Thoracic aorta (tissue), 2 donors: ENCODE data around the gene WDR62. TPM values are rescaled to one million over a fixed set of nuclear protein-coding genes. Genes with fewer than 3 reads are reported as not detected.

ENCODE experiments used
- ATAC-seq: fragments of 150-250 bp; one replicate; pipeline ENCODE4 v1.8.0; 2017; ENCODE audit warnings: low read depth; ENCODE audit not compliant: insufficient number of reproducible peaks, low FRiP score
- DNase-seq: peaks from one replicate; pipeline ENCODE4 v3.0.0-alpha.2; 2020; ENCODE audit warnings: low spot score
- H3K27ac ChIP-seq, 2 donors: fragments of 200-600 bp; sonication (generic); 1 replicate in 1 of 2; 2 replicates in 1 of 2; pipeline ENCODE4 v1.5.1; 2016; ENCODE audit warnings: mild to moderate bottlenecking in 2 of 2, moderate library complexity in 2 of 2
- H3K27me3 ChIP-seq: fragments of 200-600 bp; sonication (generic); replicated peaks from 2 replicates; pipeline ENCODE4 v1.6.0; 2016; ENCODE audit warnings: mild to moderate bottlenecking; ENCODE audit not compliant: insufficient read depth
- H3K36me3 ChIP-seq: fragments of 200-600 bp; sonication (generic); one replicate; pipeline ENCODE4 v1.5.1; 2016
- H3K4me1 ChIP-seq, 2 donors: fragments of 200-600 bp; sonication (generic); 1 replicate in 1 of 2; 2 replicates in 1 of 2; pipeline versions ENCODE4 v1.5.1 to v1.6.0; 2016; ENCODE audit warnings: low read depth in 2 of 2, mild to moderate bottlenecking in 1 of 2; ENCODE audit not compliant: control insufficient read depth in 1 of 2
- H3K4me3 ChIP-seq: fragments of 200-600 bp; sonication (generic); 2 replicates; pipeline ENCODE4 v1.5.1; 2016; ENCODE audit warnings: mild to moderate bottlenecking
- H3K9me3 ChIP-seq: fragments of 200-600 bp; sonication (generic); 2 replicates; pipeline ENCODE4 v1.5.1; 2016
- CTCF ChIP-seq: fragments of 200-600 bp; sonication (generic); IDR thresholded peaks from one replicate; pipeline ENCODE4 v1.5.1; 2019; ENCODE audit warnings: antibody characterized with exemption
- total RNA-seq, 2 donors: library from RNA; depleted of rRNA; stranded (reverse); fragments of >200 nt; gene quantifications; one replicate each; pipeline versions ENCODE4 v1.1.0 to v1.2.3, GENCODE V29; 2016

The WDR62 gene
- total RNA-seq, 2 donors from 2014 or later: 0.99 to 1.2 TPM

DNA sequence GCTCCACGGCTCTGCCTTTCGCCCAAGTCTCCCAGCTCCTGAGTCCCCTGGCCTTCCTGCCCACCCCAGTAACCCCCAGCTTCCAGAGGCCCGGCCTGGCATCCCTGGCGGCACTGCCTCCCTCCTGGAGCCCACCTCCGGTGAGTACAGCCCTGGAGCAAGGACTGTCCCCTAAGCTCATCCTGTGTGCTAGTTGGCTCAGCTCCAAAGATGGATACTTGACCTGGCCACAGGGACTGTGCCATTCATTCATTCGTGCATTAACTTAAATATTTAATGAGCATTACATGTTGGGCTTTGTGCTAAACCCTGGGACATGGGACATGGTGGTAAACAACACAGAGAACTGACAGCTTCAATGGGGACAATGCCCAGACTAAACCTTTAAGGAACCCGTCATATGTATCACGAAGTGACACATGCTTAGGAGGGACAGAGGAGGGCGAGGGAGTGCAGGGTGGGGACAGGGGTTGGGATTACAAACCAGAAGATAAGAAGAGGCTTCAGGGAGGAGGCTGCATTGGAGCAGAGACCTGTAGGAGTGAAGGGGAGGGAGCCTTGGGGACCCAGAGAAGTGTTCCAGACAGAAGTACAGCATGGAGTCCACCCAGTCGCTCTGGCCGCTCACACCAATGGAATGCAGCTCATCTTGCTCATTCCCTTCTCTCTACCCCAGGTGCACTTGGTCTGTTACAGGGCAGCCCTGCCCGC is 49.3 kb downstream of the WDR62 start:
- no peak overlapping the region for H3K4me3 ChIP-seq
- no peaks in the 10 kb centered on the region for H3K9me3 ChIP-seq
- DNase-seq (no peak), ATAC-seq (no peak)
- no peaks in the 10 kb centered on the region for H3K27me3 ChIP-seq
- no peak overlapping the region for H3K27ac ChIP-seq
- H3K36me3 ChIP-seq: peaks cover 6% of the 10 kb centered on the region
- no peak for TF ChIP-seq CTCF
- no peaks in the 10 kb centered on the region for H3K4me1 ChIP-seq

DNA sequence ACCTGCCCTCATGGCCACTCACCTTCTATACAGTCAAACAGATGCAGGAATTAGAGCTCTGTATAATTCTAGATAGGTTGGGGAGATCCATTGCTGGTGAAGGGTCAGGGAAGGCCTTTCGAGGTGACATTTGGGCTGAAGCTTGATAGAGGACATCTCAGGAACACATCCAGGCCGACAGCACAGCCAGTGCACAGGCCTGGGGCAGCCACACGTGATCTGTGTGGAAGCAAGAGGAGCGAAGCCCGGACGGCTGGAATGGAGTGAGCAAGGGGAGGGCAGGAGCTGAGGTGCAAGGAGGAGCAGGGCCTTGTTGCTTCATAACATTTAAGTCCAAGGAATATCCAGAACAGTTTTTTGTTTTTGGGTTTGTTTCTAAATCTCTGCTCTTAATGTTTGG is 51.7 kb downstream of the WDR62 start:
- Histone ChIP-seq H3K36me3 (peaks cover 6% of the 10 kb centered on the region), H3K27ac (no peak overlapping the region), H3K4me1 (no peaks in the 10 kb centered on the region), H3K27me3 (no peaks in the 10 kb centered on the region), H3K9me3 (no peaks in the 10 kb centered on the region), H3K4me3 (no peak overlapping the region)
- DNase-seq (no peak), ATAC-seq (no peak)
- TF ChIP-seq CTCF: no peak

DNA sequence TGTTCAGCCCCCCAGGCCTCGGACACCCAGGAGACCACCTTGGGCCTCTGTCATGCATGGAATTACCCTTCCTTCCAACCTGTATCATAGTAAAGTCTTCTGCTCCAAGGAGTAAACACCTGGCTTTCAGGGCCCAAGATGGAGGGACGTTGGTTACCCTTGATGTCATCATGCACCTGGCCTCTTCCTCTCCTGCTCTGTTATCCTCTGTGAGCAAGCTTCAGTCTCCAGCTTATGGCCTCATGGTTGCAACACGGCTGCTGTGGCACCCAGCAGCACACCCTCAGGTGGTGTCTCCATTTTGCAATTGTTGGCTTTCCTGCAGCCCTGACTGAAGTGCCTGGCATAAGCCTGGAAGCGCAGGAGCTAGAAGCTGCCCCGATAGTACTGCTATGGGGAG is 52.3 kb downstream of the WDR62 start:
- H3K36me3 ChIP-seq: peaks cover 6% of the 10 kb centered on the region
- no peaks in the 10 kb centered on the region for H3K27me3 ChIP-seq
- ATAC-seq (no peak), DNase-seq (no peak)
- H3K4me1 ChIP-seq: no peaks in the 10 kb centered on the region
- H3K4me3 ChIP-seq: no peak overlapping the region
- H3K27ac ChIP-seq: no peak overlapping the region
- TF ChIP-seq CTCF: no peak
- no peaks in the 10 kb centered on the region for H3K9me3 ChIP-seq

DNA sequence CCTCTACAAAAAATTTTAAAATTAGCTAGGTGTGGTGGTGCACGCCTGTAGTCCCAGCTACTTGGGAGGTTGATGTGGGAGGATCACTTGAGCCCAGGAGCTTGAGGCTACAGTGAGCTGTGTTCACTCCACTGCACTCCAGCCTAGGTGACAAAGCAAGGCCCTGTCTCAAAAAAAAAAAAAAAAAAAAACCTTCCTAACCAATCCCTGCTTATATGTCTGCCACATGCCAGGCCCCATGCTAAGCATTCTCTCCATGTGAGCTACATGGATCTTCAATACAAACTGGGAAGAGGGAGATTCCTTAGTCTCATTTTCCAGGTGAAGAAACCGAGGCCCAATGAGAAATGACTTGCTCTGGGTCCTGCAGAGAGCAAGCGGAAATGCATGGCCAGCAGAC is 54.0 kb downstream of the WDR62 start:
- TF ChIP-seq CTCF: no peak
- Histone ChIP-seq H3K36me3 (peaks cover 12% of the 10 kb centered on the region), H3K4me3 (no peak overlapping the region)

GRCh38 chr19:36110487-36111199 is 55.9 kb downstream of the WDR62 start, which contains the start of gene OVOL3:
Gene OVOL3, plus strand, starts transcription at chr19:36111143. Its CDS starts 60 bp downstream, at chr19:36111203.
- no peak for TF ChIP-seq CTCF
- H3K36me3 ChIP-seq: peaks cover 12% of the 10 kb centered on the region
- no peaks in the 10 kb centered on the region for H3K27me3 ChIP-seq

More for the DNA sequence above, 54.0 kb downstream of the WDR62 start:
- DNase-seq (no peak), ATAC-seq (no peak)
- no peak overlapping the region for H3K27ac ChIP-seq
- H3K4me1 ChIP-seq: peaks cover 4 to 7% of the 10 kb centered on the region in 2 donors
- no peaks in the 10 kb centered on the region for H3K27me3 ChIP-seq
- no peaks in the 10 kb centered on the region for H3K9me3 ChIP-seq

More at GRCh38 chr19:36110487-36111199, 55.9 kb downstream of the WDR62 start, which contains the start of gene OVOL3:
- H3K9me3 ChIP-seq: no peaks in the 10 kb centered on the region
- no peak for ATAC-seq
- no peak within 1 kb of the TSS for H3K27ac ChIP-seq
- peaks cover 10 to 13% of the 10 kb centered on the region in 2 donors for H3K4me1 ChIP-seq
- no peak within 1 kb of the TSS for H3K4me3 ChIP-seq
- DNase-seq: no peak
